HG03520 (cell line): Measurements from ENCODE around the gene WDR91.

Experiments used
- ATAC-seq: cut with Tn5 transposase; IDR thresholded peaks from one replicate; pipeline ENCODE4 v1.9.1; 2021; ENCODE audit warnings: mild to moderate bottlenecking, moderate library complexity; ENCODE audit not compliant: unreplicated experiment

The WDR91 gene

DNA sequence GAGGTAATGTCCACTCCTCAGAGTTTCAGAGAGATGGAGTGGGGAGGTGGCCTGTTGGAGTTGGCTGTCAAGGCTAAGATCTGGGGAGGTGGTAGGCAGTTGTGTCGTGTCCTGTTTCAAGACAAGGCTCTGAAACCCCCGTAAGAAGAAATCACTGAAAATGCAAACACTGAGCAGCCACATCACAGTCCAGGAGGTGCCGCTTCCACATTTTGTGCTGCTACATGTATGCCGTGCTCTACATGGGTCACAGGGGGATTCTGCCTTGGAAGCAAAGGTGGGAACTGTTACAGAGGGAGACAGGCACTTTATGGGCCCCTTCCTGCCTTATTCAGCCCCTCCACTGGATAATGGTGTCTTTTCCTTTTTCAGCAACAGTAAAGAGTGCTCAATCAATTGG, 11.9 kb downstream of the WDR91 start:
- no peak for ATAC-seq

DNA sequence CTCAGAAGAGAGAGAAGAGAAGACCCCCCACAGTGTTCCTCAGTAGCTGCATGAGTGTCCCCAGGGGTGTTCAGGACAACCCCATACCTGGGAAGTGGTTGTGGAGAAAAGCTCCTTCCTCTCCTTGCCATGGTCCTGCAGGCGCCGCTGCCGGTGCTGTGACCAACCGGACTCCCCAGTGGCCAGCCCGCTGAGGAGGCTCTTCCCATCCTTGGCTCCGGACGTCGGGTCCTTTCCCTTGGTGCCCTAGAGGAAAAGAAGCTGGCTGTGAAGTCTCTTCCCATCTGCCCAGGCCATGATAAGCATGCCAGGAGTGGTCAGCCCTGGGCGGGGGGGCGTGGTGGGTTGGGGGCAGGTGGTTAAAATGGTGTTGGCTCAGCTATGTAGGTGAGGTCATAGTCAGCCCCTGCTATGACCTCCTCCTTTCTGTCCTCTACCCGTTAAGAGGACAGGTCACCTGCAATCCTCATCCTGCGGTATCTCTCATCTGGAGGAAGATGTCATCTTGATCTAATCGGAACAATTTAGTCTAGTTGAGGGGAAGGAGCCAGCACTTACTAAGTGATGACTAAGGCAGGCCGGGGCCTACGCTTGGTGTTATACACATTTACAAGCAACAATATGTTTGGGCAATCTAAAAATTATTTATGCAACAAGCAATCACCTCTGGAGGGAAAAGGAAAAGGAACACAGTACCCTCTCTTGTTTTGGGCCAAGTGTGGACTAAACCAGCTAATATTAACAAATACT, 13.2 kb downstream of the WDR91 start:
- ATAC-seq, result no peak

DNA sequence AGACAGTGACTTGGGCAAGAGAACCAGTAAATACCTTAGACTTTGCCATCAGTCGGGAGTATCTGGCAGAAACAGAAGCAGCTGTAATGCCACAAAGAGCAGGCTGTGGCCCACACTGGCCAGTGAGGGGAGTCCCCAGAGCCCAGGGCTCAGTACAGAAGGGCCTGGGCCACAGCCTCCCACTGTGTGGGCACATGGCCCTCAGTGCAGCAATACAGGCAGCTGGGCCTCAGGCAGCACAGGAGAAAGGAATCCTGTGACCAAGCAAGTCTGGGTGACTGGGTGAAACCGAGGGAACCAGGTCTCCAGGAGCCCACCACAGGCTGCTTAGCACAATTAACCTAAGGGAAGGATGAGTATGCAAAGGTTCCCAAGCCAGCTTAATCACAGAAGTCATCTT, 14.0 kb downstream of the WDR91 start:
- ATAC-seq, result no peak

DNA sequence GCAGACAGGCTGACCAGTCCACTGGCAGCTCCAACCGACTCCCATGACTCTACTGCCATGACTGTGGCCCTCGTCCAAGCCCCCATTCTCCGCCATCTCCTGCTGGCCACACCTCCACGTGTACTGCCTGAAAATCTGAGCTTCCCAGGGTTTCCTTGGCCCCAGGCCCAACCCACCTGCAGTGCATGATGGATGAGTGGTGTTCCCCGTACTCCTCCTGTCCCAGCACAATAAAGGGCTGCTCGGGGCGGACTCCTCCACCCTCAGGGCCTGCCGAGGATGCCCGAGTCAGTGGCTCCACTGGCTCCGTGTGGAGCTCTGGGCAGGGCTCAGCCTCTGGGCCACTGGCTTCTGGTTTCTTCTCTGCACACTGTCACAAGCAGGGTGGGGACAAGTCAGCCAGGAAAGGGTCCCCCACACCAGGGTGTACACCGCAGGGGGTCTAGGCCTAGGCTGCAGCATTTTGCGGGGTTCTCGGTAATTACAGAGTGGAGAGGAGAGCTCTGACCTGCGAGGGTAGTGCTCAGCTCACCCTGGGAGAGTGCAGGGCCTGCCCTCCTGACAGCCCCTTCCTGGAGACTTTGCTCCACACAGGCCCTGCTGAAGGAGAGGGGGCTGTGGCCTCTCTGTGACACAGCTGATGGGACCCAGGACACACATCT, 15.2 kb downstream of the WDR91 start:
- no peak for ATAC-seq

DNA sequence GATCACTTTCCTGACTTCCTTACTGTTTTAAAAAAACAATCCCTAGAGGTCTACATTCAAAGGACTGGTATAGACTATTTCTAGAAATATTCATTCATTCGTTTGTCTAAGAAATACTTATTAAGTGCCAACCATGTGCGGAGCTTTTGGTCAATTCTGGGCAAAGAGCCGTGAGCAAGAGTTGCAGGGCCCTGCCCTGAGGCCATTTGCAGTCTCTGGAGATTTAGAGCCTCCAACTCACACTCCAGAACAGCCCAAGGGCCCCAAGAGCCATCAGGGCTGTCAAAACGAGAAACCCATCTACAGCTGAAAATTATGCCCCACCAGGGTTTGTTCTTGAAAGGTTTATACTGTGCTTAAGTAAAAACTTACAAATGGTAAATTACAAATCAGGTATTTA, 16.2 kb downstream of the WDR91 start:
- no peak for ATAC-seq

DNA sequence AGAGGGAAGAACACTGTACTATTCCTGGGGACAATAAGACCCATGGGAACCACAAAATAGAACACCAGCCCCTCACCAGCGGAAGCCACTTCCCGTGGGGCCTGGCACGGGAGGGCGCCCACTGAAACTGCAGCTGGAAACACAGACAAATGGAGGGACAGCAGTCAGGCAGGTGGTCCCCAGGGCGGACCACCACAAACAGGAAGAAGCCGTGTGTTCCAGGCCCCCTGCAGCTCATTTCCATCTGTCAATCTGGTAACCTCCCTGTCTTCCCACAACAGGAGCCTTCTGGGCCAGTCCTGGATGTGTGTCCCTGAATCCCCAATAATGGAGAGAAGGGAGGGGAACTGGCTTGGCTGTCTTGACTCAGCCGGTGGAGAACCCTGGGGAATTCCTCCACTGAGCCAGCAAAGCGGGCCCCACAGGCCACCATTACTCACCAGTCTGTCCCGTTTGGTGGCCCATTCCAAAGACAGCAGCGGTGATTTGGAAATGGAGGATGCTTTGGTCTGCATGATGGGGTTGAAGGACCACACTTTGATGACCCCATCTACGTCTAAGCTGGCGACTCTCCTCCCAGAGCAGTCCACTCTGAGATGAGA, 16.7 kb downstream of the WDR91 start:
- no peak for ATAC-seq

DNA sequence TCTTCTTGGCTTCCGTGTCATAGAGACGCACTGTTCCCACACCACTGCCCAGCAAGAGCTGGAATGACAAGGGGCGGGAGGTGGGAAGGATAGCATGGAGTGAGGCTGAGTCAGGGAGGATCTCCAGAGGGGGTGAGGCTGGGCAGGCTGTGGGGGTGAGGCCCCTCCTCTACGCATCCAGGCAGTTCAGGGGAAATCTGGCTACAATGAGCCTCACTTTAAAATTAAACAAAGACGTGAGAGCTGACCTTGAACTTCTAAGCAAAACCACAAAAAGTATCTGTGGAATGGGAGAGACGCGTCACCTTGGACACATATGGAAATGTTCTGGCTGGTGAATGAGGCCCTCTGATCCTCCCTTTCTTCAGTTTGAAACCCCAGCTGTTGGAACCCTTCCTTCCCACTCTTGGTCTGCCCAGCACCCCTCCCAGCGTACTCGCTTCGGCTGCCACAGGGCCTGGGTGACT, 17.7 kb downstream of the WDR91 start:
- ATAC-seq, result no peak

DNA sequence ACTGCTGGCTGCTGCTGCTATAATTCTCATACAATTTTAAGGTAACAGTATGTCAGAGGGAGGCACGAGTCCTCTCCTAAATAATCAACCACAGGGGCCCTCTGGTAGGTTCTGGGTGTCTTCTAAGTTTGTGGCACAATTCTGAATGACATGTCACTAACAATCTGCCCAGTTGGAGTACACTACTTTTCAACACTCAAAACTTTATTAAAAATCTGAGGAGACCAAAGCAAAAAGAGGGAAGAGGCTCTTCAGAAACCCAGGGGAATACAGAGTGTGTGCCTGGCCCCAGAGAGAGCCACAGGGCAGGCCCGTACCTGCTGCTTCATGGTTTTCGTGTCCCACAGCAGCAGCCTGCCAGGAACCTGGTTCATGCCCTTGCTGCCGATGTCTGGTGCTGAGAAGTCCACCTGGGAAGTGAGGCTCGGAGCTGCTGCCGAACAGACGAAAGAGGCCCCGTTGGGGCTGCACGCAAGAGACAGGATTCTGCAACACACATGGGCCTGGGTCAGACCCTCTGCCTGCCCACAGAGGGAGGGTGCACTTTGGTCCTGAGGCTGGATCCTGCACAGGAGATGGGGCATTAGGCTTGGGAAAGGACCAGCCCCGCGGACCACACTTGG, 18.3 kb downstream of the WDR91 start:
- no peak for ATAC-seq

DNA sequence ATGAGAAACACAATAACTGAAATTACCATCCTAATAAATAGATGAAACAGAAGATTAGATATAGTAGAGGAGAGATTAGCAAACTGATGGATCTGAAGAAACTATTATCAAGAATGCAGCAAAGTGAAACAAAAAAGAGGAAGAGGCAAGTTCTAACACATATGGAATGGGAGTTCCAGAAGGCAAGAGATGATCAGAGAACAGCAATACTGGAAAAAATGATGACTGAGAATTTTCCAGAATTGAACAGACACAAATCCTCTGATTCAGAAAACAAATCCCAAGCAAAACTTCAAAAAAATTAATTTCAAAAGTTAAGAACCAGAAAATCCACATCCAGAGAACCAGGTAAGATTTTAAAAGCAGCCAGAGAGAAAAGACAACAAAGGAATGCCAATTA, 20.6 kb downstream of the WDR91 start:
- ATAC-seq, result no peak

DNA sequence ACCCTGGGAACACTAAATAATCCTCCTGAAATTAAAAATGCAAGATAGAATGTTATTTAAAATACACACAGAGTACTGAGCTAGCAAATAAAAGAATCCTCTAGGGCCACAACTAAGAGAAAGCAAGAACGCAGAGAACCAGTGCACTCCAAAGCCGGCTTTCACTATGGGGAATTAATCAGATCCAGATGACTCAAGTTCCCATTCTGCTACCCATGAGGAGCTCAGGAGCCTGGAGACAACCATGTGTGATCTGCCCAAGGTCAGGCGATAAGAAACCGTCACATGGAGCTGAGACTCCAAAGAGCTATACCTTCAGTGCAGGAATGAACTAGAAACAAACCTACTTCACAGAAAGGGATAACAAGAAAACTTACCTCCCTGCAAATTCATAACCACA, 21.4 kb downstream of the WDR91 start:
- ATAC-seq, result no peak

DNA sequence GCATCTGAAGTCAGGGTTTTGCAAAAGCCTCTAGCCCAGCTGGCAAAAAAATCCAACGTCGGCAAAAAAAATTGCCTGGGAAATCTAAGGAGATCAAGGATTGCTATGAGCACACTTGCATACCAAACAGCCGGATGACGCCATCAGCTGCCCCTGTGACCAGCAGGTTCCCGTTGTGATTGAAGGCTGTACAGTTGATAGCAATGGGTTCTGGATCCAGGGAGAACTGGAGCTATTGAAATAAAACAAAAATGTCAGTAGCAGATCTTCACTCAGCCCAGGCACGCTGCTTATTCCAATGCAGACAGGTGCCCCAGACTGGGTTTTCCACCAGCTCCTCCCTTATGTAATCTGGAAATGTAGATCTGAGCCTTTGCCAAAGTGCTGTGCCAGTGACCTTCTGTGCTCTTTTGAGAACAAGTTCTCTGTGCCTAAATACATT, 22.1 kb downstream of the WDR91 start:
- no peak for ATAC-seq

DNA sequence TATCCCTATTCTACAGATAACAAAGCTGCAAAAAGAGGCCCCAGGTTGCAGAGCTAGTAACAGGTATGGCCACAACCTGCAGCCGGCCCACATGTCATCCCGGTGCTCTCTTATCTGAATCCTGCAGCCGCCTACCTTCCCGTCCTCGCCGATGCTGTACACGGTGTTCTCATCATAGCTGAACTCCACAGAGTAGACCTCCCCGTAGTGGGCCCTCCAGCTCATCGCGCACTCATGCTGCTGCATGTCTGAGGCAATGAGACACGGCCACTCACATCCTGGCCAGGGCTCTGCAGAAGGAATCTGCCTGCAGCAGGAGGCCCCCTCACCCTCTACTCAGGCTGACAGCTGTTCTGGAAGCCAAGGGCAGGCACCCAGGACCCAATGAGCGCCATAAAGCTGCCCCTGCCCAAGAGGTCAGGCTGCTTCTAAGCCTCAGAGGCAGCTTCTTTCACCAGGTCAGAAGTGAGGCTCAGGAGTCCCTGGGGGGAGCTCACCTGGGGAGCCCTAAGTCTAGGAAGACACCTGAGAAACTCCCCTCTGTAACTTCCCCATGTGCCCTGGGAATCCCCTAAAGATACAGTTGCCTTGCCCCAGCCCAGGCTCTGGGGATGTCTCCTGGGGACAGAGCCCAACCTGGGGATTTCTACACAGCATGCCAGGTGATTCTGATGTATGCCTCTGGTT, 22.9 kb downstream of the WDR91 start:
- ATAC-seq, result no peak

DNA sequence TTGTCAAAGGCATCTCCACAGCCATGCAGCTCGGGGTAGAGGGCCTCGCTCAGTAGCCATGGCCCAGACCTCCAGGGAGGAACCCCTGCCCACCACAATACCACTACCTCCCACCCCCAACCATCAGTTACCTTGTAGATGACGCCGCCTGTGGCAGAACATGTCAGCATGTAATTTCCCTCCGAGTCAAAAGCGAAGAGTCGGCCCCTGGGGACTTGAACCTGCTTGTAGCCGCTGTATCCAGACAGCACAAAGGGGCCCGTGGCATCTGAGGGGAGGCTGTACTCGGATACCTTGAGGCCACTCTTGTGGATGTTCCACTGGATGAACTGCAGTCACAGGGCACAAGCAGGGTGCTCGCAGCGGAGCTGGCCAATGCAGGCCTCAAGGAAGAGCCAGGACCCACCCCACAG, 24.5 kb downstream of the WDR91 start:
- peak; percentile 72 for ATAC-seq

DNA sequence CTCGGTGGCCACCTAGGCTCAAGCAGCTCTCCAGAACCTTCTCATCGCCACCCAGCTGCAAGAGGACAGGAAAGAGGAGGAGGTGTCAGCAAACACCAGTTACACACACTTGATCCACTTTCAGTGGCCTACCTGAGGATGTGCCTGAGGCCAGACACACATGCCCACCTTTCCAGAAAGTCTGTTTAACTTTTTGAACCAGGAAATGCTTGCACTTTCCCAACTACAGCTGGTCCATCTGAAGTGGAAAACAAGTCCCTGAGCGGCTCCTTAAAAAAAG, 25.1 kb downstream of the WDR91 start:
- no peak for ATAC-seq

DNA sequence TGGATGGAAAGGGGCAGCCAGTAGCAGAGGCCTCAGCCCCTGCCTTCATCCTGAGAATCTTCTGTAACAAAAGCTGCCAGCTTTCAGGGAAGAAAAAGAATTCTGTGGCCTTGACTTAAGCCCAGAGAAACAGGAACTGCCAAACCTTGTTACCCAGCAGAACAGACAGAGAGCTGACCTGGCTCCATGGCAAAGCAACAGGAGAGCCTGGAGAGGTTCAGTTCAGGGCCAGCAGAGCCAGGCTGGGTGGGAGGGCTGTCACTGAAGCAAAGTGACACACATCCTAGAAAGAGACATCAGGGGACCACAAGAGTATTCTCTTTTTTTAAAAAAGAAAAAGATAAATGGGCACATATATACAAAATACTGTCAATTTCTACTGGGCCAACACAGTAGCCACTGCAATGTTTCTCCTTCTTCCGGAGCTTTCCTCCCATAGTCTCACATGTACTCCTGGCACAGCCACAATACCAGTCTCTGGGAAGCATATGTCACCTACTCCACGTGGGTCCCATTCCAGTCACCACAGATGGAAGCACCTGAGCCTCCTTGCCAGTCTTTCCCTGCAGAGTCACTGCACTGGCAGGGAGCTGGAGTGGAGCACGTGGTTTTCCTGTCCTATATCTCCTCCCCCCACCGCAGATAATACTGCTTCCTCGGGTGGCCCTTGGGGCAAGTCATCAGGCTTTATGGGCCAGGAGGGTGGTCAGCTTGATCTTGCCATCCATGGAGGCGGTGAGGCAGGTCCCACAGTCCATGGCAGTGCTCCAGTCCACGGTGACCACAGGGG, 25.7 kb downstream of the WDR91 start:
- ATAC-seq, result no peak

DNA sequence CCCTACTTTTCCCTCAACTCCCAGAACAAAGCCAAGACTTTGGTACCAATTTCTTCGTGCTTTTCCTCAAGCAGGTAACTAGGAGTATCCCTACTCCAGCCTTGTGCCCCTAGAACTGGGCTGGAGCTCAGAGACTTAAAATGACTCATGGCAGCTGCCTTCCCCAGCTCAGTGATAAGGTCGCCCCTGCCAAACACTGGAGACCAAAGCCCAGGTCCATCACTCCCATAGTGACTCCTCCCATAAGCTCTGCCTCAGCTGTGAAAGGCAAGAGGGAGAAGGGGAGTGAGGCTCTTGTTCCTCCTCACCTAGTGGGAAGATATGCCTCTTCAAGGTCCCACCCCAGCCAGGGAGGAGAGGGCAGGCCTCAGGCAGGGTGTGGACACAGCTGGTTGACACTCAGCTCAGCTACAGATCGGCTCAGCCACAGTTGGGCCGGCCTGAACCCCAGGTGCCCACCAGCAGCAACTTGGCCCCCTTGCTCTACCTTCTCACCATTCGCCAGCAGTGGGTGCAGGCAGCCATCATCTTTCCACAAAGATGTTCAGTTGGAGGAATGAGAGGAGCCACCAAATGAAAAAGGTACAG, 27.0 kb downstream of the WDR91 start:
- no peak for ATAC-seq

DNA sequence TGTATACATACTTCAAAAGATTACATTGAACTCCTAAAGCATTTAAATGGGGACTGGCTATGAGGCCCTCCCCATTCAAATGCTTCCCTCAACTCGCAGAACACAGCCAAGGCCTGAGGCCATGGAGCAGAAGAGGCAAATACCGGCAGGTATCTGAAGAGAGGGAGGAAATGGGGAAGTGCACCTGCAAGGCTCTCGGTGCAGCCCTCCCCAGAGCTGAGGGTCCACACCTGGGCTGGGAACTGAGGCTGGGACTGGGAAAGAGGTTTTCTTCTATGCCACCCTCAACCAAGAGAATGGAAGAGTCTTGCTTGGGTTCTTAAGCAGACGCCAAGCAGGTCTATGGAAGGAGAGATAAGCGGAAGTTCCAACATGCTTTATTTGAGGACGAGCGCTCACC, 27.8 kb downstream of the WDR91 start:
- no peak for ATAC-seq

DNA sequence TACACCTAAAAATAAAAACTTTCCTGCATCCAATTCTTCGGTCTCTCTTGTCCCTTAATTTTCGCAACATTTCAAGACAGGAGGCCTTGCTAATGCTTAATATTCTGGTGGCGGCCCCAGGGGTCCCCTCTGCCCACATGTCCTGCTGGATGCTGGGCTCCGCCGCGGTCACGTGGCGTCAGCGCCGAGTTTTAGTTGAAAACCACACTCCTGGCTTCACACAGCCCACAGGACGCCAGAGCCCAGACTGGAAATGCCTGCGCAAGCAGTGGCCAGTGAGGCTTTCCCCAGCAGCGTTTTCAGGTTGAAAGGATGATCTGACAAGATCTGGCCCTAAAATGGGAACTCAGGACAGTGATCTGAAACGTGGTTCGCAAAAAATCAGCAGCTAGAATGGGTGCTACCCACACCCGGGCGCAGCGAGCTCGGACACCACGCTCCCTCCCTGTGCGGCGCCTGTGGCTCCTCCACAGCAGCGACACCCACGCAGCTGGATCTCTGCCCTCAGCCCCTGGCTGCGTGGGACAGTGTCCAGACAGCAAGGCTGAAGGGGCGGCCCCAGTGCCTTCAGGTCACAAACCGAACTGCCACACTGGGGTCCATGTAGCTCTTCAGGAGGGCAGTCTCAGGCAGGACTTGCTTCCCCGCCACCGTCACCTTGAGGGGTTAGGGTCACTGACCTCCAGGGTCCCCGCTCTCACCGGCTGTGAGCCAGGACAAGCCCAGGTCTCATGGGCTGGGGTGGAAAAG, 29.2 kb downstream of the WDR91 start:
- no peak for ATAC-seq

DNA sequence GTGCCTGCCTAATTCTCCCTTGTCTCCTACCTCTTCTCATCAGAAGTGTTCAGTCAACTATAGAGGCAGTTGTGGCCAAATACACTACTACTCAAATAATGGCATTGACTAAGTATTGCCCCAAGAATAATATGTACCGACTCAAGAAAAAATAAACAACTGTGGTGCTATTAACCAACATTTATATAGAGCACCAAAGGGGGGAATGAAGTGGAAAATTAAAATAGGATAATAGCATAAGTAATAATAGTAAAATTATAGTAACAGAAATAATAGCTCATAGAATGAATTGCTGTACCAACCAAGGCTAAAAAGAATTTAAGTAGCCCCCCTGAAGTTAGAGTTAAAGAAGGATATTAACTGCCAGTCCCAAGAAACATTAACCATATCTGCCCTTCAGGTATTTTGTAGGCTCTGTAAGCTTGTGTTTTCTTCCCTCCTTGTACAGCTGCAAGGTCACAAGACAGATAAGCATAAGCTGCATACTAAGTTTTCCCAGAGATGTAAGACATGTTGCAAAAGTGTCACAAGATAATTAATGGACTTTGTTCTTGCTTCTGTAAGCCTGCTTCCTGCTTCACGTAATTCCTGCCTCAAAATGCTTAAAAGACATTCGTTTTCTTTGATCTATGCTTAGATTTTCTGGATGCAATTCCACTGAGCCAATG, 29.9 kb downstream of the WDR91 start:
- ATAC-seq, result no peak
